Activated CD4-positive, alpha-beta T cell treated with anti-CD3 and anti-CD28 coated beads, Interleukin-2, amount 10 ng/mL, durations not matched to agents 24 days and 14 days (primary cell): ENCODE measurements around the gene SOCS2. TPM values are rescaled to one million over a fixed set of nuclear protein-coding genes. Genes with fewer than 3 reads are reported as not detected.

Experiments used
- DNase-seq: peaks from one replicate; pipeline ENCODE4 v3.0.0; 2022
- H3K27ac Mint-ChIP-seq: one replicate; pipeline ENCODE4 v1.8.0; 2022; ENCODE audit warnings: mild to moderate bottlenecking, mixed read lengths
- H3K27me3 Mint-ChIP-seq: one replicate; pipeline ENCODE4 v1.8.0; 2022; ENCODE audit warnings: mixed read lengths
- H3K36me3 Mint-ChIP-seq: one replicate; pipeline ENCODE4 v1.8.0; 2022; ENCODE audit warnings: low read depth, mild to moderate bottlenecking, mixed read lengths
- H3K4me1 Mint-ChIP-seq: one replicate; pipeline ENCODE4 v1.8.0; 2021; ENCODE audit warnings: mixed read lengths
- H3K4me3 Mint-ChIP-seq: one replicate; pipeline ENCODE4 v1.8.0; 2022; ENCODE audit warnings: mild to moderate bottlenecking, moderate library complexity, mixed read lengths
- H3K9me3 Mint-ChIP-seq: one replicate; pipeline ENCODE4 v1.8.0; 2021; ENCODE audit warnings: mixed read lengths
- intact Hi-C: fragments of 100-400 bp; cut with micrococcal nuclease; formaldehyde crosslinking; loops from one replicate; pipeline ENCODE4 v1.15.1; 2023
- total RNA-seq: library from RNA; stranded (reverse); gene quantifications from 2 replicates; pipeline ENCODE4 v1.2.3, GENCODE V29; 2022

Gene SOCS2
- total RNA-seq, 1 donor from 2014 or later: 16.5 TPM

GRCh38 chr12:93592641-93593406 is 20.3 kb downstream of the SOCS2 start:
- peaks cover 43% of the 10 kb centered on the region for H3K27me3 Mint-ChIP-seq
- H3K36me3 Mint-ChIP-seq: peaks cover 1% of the 10 kb centered on the region
- H3K4me3 Mint-ChIP-seq: no peak overlapping the region
- intact Hi-C loops: loop anchor here (5.0 kb wide), 1 partner anchor 84 kb away; the partner anchor contains the start of gene CRADD
- H3K9me3 Mint-ChIP-seq: no peaks in the 10 kb centered on the region
- peaks cover 28% of the 10 kb centered on the region for H3K4me1 Mint-ChIP-seq
- H3K27ac Mint-ChIP-seq: no peak overlapping the region
- no peak for DNase-seq

DNA sequence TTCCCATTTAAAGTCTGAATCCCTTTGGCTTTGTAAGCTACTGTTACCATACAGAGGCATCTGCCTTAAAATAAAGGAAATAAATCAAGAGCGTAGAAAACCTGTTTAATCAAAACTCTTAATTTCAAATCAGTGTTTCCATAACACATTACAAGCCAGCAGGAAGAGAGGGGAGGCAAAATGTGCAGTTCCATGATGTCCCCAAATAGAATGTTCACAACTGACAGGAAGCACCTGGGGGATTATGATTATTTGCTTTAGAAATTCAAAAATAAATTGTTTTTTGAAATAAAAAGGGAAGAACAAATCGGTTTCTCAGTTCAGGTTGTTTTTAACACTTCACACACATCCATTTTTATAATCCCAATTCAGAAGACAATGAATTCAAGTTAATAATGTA is 21.4 kb downstream of the SOCS2 start:
- Mint-ChIP-seq H3K4me3 (no peak overlapping the region), H3K36me3 (no peaks in the 10 kb centered on the region), H3K27me3 (peaks cover 50% of the 10 kb centered on the region), H3K4me1 (peaks cover 26% of the 10 kb centered on the region), H3K27ac (no peak overlapping the region), H3K9me3 (no peaks in the 10 kb centered on the region)
- no peak for DNase-seq
- intact Hi-C loops: loop anchor here (5.0 kb wide), 1 partner anchor 83 kb away; the partner anchor contains the start of gene CRADD

GRCh38 chr12:93594766-93595311 is 22.4 kb downstream of the SOCS2 start:
- Mint-ChIP-seq H3K9me3 (no peaks in the 10 kb centered on the region), H3K36me3 (no peaks in the 10 kb centered on the region), H3K27ac (no peak overlapping the region), H3K4me3 (no peak overlapping the region), H3K27me3 (peaks cover 54% of the 10 kb centered on the region), H3K4me1 (peaks cover 19% of the 10 kb centered on the region)
- no peak for DNase-seq
- intact Hi-C loops: loop anchor here (5.0 kb wide), 1 partner anchor 82 kb away; the partner anchor contains the start of gene CRADD

DNA sequence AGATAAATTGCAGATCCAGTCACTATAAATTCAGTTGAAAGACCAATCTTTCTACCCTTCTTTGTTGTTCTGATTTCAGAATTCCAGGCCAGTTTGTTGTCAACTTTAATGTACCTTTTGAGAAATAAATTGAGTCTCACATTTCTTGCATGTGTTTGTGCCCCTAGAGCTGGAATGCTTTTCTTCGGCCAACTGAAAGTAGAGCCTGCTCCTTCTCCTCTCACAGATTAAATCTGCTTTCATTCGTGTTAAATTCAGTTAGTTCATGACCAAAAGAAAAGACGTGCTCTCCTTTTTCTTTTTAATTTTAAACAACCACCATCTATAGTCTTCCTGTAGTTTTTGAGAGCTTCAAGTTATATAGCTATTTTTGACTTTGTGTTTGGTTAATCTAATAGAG is 22.9 kb downstream of the SOCS2 start:
- intact Hi-C loops: no loop called here
- Mint-ChIP-seq H3K36me3 (no peaks in the 10 kb centered on the region), H3K27ac (no peak overlapping the region), H3K4me3 (no peak overlapping the region), H3K9me3 (no peaks in the 10 kb centered on the region), H3K4me1 (peaks cover 19% of the 10 kb centered on the region), H3K27me3 (peaks cover 51% of the 10 kb centered on the region)
- no peak for DNase-seq

- peaks cover 8% of the 10 kb centered on the region for H3K4me1 Mint-ChIP-seq
- no peaks in the 10 kb centered on the region for H3K9me3 Mint-ChIP-seq
- H3K27ac Mint-ChIP-seq: no peak overlapping the region
- no peak for DNase-seq
- H3K4me3 Mint-ChIP-seq: no peak overlapping the region
- peaks cover 40% of the 10 kb centered on the region for H3K27me3 Mint-ChIP-seq
- intact Hi-C loops: no loop called here
- no peaks in the 10 kb centered on the region for H3K36me3 Mint-ChIP-seq
Measured at GRCh38 chr12:93597608-93598007, 25.1 kb downstream of the SOCS2 start.

GRCh38 chr12:93599192-93599591 is 26.7 kb downstream of the SOCS2 start:
- H3K27ac Mint-ChIP-seq: no peak overlapping the region

DNA sequence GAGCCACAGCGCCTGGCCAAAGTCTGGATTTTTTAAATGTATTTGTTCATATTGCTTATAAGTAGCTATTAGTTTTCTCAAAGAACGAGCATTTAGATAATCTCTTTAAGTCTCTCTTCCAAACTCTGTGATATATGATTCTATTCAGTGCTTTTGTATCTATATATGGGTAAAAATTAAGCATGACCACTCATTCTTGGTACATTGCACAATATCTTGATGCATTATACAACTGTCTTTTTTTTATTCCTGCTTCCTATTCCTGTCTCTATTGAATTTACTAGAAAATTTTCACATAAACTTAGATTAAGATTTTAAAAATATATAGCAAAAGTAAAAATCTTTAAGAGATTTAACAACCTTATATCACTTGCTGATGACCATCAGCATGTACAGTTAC is 29.1 kb downstream of the SOCS2 start:
- DNase-seq: no peak
- no peak overlapping the region for H3K27ac Mint-ChIP-seq
- no peaks in the 10 kb centered on the region for H3K9me3 Mint-ChIP-seq
- H3K27me3 Mint-ChIP-seq: peaks cover 24% of the 10 kb centered on the region
- intact Hi-C loops: no loop called here
- no peak overlapping the region for H3K4me3 Mint-ChIP-seq
- peaks cover 2% of the 10 kb centered on the region for H3K4me1 Mint-ChIP-seq
- no peaks in the 10 kb centered on the region for H3K36me3 Mint-ChIP-seq

More at GRCh38 chr12:93599192-93599591, 26.7 kb downstream of the SOCS2 start:
- no peaks in the 10 kb centered on the region for H3K36me3 Mint-ChIP-seq
- H3K27me3 Mint-ChIP-seq: peaks cover 33% of the 10 kb centered on the region
- H3K4me3 Mint-ChIP-seq: no peak overlapping the region
- H3K9me3 Mint-ChIP-seq: no peaks in the 10 kb centered on the region
- DNase-seq: no peak
- H3K4me1 Mint-ChIP-seq: peaks cover 2% of the 10 kb centered on the region
- intact Hi-C loops: no loop called here

DNA sequence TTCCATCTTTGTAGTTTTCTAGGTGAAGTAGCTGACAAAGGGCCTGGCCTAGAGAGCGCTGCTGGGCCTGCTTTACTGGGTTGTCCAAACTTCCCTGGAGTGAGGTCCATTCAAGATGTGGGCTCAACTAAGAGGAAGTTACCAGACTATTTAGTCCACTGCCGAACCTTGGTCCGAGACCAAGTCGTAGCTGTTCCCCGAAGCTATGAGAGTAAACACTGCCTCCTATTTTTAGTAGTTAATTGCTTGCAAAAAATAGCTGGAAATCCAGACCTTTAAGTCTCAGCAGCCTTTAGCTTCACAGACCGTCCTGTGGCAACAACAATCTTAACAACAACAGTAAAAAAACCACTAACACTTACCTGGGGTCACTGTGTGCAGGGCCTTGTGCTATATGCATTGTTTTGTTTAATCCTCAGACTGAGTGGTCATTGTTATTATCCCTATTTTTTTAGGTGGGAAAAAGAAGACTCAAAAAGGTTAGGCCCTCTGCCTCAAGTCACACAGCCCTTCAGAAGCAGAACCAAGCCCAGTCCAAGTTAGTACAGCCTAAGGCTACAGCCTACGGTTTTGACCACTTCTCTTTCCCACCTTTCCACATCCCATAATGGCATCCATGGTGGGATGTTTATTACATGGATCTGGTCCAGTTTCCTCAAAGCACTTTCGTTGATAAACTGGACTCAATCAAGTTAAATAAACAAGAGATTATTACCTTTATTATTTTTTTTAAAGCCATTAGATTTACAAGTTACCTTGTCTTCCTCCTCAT is 30.6 kb downstream of the SOCS2 start:
- no peak overlapping the region for H3K27ac Mint-ChIP-seq
- H3K27me3 Mint-ChIP-seq: peaks cover 22% of the 10 kb centered on the region
- DNase-seq: no peak
- no peak overlapping the region for H3K4me3 Mint-ChIP-seq
- H3K36me3 Mint-ChIP-seq: no peaks in the 10 kb centered on the region
- intact Hi-C loops: no loop called here
- H3K9me3 Mint-ChIP-seq: no peaks in the 10 kb centered on the region
- peaks cover 2% of the 10 kb centered on the region for H3K4me1 Mint-ChIP-seq

- Mint-ChIP-seq H3K27me3 (peaks cover 19% of the 10 kb centered on the region), H3K4me3 (no peak overlapping the region), H3K4me1 (peaks cover 2% of the 10 kb centered on the region), H3K9me3 (no peaks in the 10 kb centered on the region), H3K36me3 (no peaks in the 10 kb centered on the region), H3K27ac (no peak overlapping the region)
- DNase-seq: no peak
- intact Hi-C loops: no loop called here
Measured at GRCh38 chr12:93603762-93604161, 31.3 kb downstream of the SOCS2 start.

DNA sequence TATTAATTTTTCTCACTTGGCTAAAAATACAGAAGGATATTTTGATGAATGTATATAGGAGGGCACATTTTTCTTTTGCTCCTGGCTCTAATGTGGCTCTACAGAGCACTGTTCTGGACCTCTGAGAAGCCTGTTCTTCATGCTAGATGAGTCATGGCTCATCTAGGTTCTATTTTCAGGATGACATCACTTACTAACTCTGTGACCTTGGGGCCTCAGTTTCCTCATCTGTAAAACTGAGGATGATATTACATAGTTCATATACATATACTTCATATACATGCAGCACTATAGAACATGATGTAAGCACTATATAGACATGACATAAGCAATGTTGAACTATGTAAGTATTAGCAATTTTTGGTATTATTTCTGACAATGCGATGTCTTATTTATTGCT is 35.8 kb downstream of the SOCS2 start:
- intact Hi-C loops: no loop called here
- DNase-seq: no peak
- Mint-ChIP-seq H3K4me3 (no peak overlapping the region), H3K9me3 (no peaks in the 10 kb centered on the region), H3K4me1 (peaks cover 2% of the 10 kb centered on the region), H3K27ac (no peak overlapping the region), H3K27me3 (peaks cover 28% of the 10 kb centered on the region), H3K36me3 (no peaks in the 10 kb centered on the region)

GRCh38 chr12:93609281-93610192 is 37.1 kb downstream of the SOCS2 start:
- Mint-ChIP-seq H3K4me1 (no peaks in the 10 kb centered on the region), H3K27ac (no peak overlapping the region), H3K4me3 (no peak overlapping the region), H3K27me3 (peaks cover 27% of the 10 kb centered on the region), H3K36me3 (no peaks in the 10 kb centered on the region), H3K9me3 (no peaks in the 10 kb centered on the region)
- intact Hi-C loops: no loop called here
- DNase-seq: no peak

DNA sequence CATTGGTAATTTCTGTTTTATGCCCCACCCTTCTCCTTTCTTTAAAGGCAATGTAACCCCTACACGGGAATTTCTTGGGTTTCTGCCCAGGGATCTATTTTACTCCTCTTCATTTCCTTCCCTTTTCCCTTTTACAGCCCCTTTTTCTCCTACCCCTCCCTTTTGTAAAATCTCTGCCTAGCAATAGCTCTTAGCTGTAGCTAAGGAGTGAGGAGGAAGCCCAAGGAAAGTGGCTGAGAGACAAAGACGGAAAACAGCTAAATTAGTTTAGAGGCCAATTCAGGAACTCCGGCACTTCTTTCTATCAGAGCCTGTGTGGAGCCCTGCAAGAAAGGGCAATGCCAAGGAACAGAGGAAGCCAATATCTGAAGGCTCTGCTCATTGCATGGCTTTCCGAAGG is 40.3 kb downstream of the SOCS2 start:
- Mint-ChIP-seq H3K9me3 (peaks cover 2% of the 10 kb centered on the region), H3K27me3 (peaks cover 19% of the 10 kb centered on the region), H3K4me3 (no peak overlapping the region), H3K27ac (no peak overlapping the region), H3K36me3 (no peaks in the 10 kb centered on the region), H3K4me1 (no peaks in the 10 kb centered on the region)
- no peak for DNase-seq
- intact Hi-C loops: no loop called here

DNA sequence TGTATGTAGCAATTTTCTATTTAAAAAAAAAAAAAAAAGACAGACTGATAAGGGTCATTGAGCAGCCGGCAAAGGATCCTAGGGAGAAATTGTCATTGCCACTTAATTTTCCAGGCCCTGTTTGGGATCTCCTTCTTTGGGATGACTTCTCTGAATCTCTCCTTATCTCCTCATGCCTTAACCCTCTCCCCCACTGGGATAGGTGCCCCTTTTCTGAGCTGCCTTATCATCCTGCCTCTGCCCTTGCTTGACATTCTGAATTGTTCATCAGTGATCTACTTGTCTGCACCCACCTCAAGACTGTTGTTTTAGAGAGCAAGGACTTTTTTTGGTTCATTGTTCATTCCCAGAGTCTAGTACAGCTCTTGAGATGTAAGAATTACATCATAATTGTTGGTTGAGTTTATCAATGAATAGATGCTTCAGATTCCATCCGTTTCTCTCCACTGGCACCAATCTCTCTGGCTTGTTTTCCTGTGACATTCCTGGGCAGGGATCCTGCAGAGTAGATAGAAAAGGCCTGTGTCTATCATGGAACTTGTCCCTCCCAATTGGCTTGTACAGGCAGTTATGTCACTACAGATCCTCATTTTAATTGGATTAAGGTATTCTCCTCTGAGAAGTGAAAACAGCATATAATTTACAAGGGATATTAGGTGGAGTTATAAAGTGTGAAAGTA is 42.6 kb downstream of the SOCS2 start:
- intact Hi-C loops: no loop called here
- no peak overlapping the region for H3K27ac Mint-ChIP-seq
- no peaks in the 10 kb centered on the region for H3K36me3 Mint-ChIP-seq
- DNase-seq: no peak
- H3K4me1 Mint-ChIP-seq: no peaks in the 10 kb centered on the region
- H3K27me3 Mint-ChIP-seq: peaks cover 18% of the 10 kb centered on the region
- H3K4me3 Mint-ChIP-seq: no peak overlapping the region
- peaks cover 12% of the 10 kb centered on the region for H3K9me3 Mint-ChIP-seq
